GM12873 (cell line): ENCODE measurements around the gene DENND1A.

Experiments
- TF ChIP-seq, protein P1 (sequence below): IDR thresholded peaks from 2 replicates; pipeline ENCODE4 v1.5.1; 2012; ENCODE audit warnings: low read depth, mild to moderate bottlenecking, moderate library complexity, low read length, control low read depth; ENCODE audit not compliant: insufficient read depth; ENCODE audit errors: missing control alignments

Gene DENND1A

DNA sequence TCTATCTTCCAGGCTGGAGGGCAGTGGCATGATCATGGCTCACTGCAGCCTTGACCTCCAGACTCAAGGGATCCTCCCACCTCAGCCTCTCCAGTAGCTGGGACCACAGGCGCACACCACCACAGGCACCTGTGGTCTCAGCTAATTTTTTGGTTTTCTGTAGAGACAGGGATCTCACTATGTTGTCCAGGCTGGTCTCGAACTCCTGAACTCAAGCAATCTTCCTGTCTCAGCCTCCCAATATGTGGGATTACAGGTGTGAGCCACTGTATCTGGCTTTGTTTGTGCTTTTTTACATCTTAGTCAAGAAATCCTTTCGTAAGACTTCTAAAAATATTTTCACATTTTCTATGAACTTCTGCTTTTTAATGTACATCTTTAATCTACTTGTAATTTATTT, 116.9 kb downstream of the DENND1A start:
- TF ChIP-seq, protein P1, sequence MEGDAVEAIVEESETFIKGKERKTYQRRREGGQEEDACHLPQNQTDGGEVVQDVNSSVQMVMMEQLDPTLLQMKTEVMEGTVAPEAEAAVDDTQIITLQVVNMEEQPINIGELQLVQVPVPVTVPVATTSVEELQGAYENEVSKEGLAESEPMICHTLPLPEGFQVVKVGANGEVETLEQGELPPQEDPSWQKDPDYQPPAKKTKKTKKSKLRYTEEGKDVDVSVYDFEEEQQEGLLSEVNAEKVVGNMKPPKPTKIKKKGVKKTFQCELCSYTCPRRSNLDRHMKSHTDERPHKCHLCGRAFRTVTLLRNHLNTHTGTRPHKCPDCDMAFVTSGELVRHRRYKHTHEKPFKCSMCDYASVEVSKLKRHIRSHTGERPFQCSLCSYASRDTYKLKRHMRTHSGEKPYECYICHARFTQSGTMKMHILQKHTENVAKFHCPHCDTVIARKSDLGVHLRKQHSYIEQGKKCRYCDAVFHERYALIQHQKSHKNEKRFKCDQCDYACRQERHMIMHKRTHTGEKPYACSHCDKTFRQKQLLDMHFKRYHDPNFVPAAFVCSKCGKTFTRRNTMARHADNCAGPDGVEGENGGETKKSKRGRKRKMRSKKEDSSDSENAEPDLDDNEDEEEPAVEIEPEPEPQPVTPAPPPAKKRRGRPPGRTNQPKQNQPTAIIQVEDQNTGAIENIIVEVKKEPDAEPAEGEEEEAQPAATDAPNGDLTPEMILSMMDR, result no peak

DNA sequence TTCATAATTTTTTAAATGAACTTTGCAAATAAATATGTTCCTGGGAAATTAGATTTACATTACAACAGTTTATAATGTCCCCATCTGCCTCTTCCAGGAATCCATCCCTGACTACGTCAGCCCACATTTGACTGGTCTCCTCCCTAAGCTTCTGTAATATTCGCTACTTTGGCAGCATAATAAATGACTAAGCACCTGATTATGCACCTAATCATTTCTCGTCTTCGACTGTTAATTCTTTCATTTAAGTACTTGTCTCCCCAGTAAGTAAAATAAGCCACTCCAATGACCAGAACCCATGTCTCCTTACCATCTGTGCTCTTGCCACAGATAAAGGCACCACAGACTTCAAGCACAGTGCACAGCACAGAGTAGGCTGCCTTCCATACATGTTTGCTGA, 122.7 kb downstream of the DENND1A start:
- TF ChIP-seq, protein P1, result no peak

DNA sequence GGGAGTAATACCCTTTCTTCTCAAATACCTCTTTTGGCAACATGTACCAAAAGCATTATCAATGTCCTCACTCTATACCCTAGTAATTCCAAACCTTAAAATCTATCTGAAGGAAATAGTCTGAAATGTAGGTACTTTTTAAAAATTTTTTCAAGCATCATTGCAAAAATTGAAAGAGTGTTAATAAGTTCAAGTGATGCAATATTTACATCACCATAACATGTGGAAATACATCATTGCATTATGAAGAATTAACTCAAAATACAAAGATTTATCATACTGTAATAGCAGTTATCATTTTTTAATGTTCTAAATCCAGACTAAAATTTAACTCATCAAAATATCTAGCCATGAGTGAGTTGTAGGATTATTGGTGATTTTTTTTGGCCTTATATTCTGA, 123.1 kb downstream of the DENND1A start:
- TF ChIP-seq, protein P1, result no peak

DNA sequence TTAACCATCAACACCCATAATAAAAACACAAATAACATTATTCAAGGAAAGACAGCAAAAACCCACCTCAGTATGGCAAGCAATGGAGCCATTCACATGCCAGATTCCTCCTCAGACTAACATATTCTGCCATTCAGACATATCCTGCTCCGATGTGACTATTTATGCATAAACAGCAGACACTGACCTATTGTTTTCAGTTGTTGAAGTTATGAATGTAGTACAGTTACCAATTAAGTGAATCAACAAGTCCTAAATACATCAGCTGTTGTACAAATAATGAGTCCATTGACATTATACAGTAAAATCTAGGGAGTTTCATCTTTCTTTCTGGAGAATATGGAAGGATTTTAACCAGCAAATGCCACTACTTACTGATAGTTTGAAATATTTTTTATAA, 131.7 kb downstream of the DENND1A start:
- TF ChIP-seq, protein P1, result no peak

DNA sequence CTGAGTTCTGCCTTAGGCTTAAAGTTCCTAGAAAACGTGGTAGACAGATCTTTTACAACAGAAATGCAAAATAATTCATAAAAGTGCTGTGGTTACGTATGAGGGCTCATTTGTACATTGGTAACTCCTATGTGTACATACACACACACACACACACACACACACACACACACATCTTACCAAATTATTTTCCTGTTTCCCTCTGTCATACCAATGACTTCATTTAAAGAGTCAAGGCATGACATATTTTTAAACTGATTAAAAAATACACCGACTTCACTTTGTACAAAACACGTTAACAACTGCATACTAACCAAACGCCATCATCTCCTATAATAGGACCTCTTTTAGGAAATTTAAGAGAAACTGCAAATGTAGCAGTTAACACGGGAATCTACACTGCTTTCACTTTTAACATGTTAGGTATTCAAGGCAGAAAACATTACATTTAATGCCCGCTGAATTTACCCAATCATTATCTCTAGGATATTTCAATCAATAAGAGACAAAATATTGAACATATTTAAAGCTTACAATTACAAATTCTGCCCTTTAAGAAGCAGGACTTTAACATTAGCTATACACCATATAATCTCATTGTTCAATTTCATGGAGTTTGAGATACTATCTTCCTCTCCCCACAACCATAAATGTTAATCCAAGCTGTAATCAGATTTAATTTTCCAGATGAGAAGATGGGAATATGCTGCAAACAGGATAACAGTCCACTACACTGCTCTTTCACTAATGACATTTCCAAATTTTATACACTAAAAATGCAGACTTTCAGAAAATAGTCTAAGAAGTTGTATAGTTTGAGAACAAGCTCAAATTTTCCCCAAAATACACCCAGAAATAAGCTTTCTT, 133.1 kb downstream of the DENND1A start:
- TF ChIP-seq, protein P1, result no peak

DNA sequence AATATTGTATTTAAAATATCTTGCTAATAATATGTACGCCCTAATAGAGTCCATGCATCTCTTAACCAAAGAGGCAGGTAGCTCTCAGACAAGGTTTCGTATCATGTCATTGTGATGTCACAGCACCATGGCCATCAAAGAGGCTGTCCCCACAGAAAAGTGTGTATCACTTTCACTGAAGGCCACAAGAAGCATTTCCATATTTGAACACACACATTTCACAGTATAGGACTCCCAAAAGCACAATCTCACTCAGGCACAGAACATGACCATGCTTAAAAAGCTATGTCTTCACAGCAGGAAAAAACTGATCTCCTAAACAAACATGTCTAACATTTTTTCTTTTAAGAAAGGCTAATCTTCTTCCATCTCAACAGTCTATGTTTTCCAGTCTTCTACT, 133.8 kb downstream of the DENND1A start:
- TF ChIP-seq, protein P1, result no peak

DNA sequence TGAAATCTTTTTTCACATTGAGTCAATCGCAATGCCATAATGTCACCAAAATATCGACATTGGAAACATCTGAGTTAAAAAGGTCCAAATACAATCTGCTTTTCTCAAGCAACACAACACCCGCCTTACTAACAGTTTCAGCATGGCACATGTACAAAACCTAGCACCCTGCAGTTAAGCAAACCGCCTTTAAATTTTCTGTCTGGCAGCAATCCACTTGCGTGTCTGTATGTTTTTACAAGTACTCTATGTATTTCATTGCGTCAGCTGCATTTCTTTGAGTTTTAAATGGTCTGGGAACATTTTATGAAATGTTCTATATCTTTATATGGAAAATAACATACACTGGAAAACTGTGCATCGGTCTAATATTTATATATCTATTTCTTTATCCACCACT, 134.6 kb downstream of the DENND1A start:
- TF ChIP-seq, protein P1, result no peak
